ENCODE measurements around the gene RAPGEF6. TPM values are rescaled to one million over a fixed set of nuclear protein-coding genes. Genes with fewer than 3 reads are reported as not detected.

The RAPGEF6 gene
- total and polyA plus RNA-seq, 12 donors: 1.5 to 16.3 (median 10.9) TPM

GRCh38 chr5:131505237-131505908, 129.7 kb downstream of the RAPGEF6 start:
- intact Hi-C loops (cut with DNase I): no loop called here
- Histone ChIP-seq H3K4me3 (no peak overlapping the region), H3K27me3 (no peaks in the 10 kb centered on the region), H3K27ac (peak overlapping the region in 1 of 10 donors; percentile 68), H3K9me3 (no peaks in the 10 kb centered on the region), H3K4me1 (peaks cover 0 to 8% (median 0%) of the 10 kb centered on the region in 9 donors), H3K36me3 (peaks cover 0 to 84% (median 11%) of the 10 kb centered on the region in 9 donors)
- ATAC-seq (no peak), DNase-seq (no peak)
- 64 to 73% methylated on average over 1 of the region's 1 CpG for WGBS, 2 donors
- no peak for TF ChIP-seq CTCF (IDR thresholded peaks at IDR 0.05)

- Histone ChIP-seq H3K9me3 (no peaks in the 10 kb centered on the region), H3K36me3 (peaks cover 0 to 80% (median 24%) of the 10 kb centered on the region in 9 donors), H3K27me3 (no peaks in the 10 kb centered on the region), H3K27ac (no peak overlapping the region), H3K4me3 (no peak overlapping the region), H3K4me1 (peaks cover 0 to 5% (median 0%) of the 10 kb centered on the region in 9 donors)
- ATAC-seq (no peak), DNase-seq (no peak)
- TF ChIP-seq CTCF (IDR thresholded peaks at IDR 0.05): no peak
- intact Hi-C loops (cut with DNase I): no loop called here
- WGBS, 2 donors: 97 to 100% methylated on average over 1 of the region's 1 CpG
Observed at GRCh38 chr5:131496400-131496713, 138.7 kb downstream of the RAPGEF6 start.

GRCh38 chr5:131495536-131496399, 139.3 kb downstream of the RAPGEF6 start:
- 96% methylated on average over 8 of the region's 8 CpGs for WGBS, 2 donors
- no peak for TF ChIP-seq CTCF (IDR thresholded peaks at IDR 0.05)
- intact Hi-C loops (cut with DNase I): no loop called here

GRCh38 chr5:131491749-131492148, 143.3 kb downstream of the RAPGEF6 start:
- no peak overlapping the region for H3K27ac ChIP-seq

More at GRCh38 chr5:131495536-131496399, 139.3 kb downstream of the RAPGEF6 start:
- Histone ChIP-seq H3K36me3 (peaks cover 0 to 80% (median 29%) of the 10 kb centered on the region in 9 donors), H3K9me3 (no peaks in the 10 kb centered on the region), H3K27me3 (no peaks in the 10 kb centered on the region), H3K4me3 (no peak overlapping the region), H3K27ac (no peak overlapping the region), H3K4me1 (peaks cover 0 to 5% (median 0%) of the 10 kb centered on the region in 9 donors)
- ATAC-seq (no peak), DNase-seq (no peak)

More at GRCh38 chr5:131491749-131492148, 143.3 kb downstream of the RAPGEF6 start:
- peaks cover 0 to 5% (median 0%) of the 10 kb centered on the region in 11 donors for H3K9me3 ChIP-seq
- H3K4me3 ChIP-seq: no peak overlapping the region
- DNase-seq: no peak
- no peak for TF ChIP-seq CTCF (IDR thresholded peaks at IDR 0.05)
- H3K27me3 ChIP-seq: no peaks in the 10 kb centered on the region
- intact Hi-C loops (cut with DNase I): no loop called here
- ATAC-seq: no peak
- peaks cover 0 to 95% (median 29%) of the 10 kb centered on the region in 9 donors for H3K36me3 ChIP-seq
- 89 to 96% methylated on average over 1 of the region's 1 CpG for WGBS, 2 donors
- H3K4me1 ChIP-seq: peaks cover 0 to 16% (median 0%) of the 10 kb centered on the region in 9 donors

Measured in heart right ventricle (tissue), 16 donors.